ACHN (cell line): ENCODE data around the gene CACNA1I.

Experiments
- DNase-seq: peaks from one replicate; pipeline ENCODE4 v3.0.0-alpha.2; 2015
- in situ Hi-C: cut with HindIII; loops from 2 replicates; pipeline ENCODE4 v1.10.0; 2017; ENCODE audit warnings: low sequenced_read_pairs, low pct_ligation_motif_present, low pct_unique_long_range_greater_than_20kb

Gene CACNA1I

DNA sequence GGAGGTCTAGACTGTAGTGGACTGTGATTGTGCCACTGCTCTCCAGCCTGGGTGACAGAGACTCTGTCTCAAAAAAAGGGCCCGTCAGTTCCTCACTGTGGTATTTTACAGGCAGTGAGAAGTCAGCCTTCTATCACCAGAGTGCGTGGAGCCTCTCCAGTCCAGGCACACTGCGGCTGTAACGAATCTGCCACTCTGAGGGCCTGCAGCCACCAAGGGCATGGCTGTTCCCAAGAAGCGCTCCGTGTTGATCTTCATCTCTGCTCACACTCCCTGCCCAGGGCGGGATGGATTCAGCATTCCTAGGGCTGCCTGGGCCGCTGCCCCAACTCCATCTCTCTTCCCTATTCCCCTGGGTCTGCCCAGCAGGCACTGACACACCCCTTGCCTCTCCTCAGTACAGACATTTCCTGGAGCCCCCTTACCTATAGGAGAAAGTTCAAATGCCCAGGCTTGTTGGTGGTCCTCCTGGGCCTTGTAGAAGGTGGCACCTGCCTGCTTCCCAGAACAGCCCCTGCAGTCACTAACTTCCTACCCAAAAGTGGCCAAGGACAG is 148.4 kb downstream of the CACNA1I start:
- no peak for DNase-seq
- in situ Hi-C loops = no loop called here

DNA sequence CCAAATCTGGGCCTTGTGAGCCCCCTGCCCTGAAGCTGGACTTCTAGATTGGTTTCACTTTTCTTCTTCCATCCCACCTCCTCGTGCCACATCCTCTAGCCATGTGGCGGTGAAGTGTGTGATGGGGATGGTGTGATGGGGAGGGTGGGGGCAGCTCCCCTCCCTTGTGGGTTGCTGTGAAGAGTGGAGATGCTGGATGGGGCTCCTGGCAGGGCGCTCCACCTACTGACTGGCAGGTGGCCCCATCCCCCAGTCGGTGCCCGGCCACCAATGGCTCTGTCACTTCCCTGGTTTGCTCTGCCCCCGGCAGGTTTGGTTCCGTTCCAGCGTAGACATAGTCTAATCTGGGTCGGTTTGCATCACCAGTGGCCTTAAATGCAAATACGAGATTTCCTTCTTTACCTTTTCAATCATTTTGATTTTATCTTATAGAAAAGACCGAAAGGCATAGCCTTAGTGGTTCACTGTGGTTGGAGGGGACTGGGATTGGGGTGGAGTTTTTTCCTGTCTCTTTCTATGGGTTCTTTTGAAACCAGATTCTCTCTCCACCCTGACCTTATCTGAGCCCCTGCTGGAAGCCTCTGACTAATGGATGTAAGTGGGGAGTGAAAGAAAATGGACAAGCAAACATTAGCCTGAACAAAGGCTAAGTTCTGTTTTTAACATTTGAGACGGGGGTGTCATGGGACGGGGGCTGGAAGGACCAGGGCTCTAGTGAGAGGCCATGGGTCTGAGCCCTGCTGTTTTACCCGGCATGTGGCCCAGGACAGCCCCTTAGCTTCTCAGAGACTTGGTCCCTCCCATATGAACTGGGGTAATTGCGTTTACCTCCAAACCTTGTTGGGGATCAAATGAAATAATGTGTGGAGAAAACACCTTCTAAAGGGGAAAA is 149.3 kb downstream of the CACNA1I start:
- no peak for DNase-seq
- in situ Hi-C loops = no loop called here

DNA sequence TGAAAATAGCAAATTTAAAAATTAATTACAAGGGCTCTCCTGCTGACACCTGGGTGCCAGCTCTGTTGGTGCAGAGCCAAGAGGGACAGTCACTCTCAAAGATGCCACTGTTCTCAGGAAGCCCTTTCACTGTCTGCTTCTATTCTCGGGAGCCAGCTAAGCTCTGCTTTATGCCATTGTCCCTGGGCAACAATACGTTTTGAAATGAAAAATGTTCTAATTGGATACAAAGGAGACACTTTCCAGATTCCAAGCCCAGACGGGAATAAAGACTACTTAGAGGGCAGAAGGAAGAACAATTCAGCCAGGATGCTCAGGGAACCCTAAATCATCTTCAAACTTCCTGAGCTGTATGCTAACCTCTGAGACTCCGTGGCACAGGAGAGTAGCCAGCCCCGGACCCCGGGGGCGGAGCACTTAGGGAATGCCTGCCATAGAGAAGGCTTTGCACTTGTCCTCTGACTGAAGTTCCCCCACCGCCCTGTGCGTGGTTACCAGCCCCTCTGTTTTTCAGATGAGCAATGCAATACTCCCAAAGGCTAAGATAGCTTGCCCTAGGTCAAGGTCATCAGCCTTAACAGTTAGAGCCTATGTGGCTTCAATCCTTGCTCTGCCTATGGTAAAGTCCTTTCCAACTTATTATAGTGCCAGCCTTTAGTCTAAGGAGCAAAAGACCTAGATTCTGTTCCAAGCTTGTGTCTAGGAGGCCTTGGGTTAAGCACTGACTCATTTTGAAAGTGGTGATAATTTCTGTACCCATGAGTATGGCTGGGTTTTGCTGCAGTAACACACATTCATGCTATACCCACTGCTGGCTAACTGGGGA is 150.9 kb downstream of the CACNA1I start:
- in situ Hi-C loops = no loop called here
- no peak for DNase-seq

DNA sequence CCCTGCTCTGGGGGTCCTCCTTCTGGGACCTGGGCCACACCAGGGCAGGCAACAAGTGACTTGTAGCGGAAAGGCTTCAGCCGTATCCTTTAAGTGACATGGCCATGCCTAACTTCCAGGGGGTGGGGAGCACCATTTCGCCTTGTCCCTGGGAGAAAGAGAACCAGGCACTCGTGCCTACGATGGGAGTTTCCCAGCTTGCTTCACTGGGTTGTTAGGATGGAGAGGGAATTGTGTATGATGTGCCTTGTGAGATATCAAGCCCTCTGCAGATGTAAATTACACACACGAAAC is 151.4 kb downstream of the CACNA1I start:
- in situ Hi-C loops = no loop called here
- DNase-seq = no peak

DNA sequence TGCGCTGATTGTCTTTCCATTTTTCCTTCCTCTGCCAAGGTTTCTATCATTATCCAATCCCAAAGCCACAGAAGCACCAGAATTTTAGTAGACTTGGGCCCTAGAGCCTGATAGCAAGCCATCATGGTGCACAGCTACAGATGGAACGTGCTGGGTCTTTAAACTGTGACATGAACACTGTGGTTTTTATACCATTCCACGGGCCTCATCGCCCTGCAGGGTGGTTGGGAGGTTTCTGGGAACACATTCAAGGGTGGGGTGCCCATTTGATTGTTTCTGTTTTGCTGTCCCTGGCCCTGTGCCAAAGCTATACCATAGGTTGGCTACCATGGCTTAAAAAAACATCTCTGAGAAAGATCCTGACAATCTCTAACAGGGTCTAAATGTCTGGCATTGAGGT is 151.9 kb downstream of the CACNA1I start:
- in situ Hi-C loops = no loop called here
- DNase-seq = no peak

DNA sequence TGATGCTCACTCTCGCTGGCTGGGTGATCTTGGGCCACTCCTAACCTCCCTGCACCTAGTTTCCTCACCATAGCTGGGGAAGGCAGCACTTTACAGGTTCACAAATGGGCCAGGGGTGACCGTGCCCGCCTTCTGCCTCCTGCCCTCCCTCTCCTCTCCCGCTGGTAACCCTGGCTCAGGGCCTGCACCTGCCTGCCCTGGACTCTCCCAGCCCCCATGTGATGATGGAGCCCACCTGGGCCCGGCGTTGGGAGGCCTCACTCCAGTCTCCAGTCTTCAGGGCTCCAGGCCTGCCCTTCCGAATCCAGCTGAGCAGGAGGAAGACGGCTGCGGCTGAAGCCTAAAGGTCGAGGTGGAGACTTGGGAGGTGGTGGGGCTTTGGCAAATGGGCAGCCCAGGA is 152.9 kb downstream of the CACNA1I start:
- in situ Hi-C loops = no loop called here
- no peak for DNase-seq

DNA sequence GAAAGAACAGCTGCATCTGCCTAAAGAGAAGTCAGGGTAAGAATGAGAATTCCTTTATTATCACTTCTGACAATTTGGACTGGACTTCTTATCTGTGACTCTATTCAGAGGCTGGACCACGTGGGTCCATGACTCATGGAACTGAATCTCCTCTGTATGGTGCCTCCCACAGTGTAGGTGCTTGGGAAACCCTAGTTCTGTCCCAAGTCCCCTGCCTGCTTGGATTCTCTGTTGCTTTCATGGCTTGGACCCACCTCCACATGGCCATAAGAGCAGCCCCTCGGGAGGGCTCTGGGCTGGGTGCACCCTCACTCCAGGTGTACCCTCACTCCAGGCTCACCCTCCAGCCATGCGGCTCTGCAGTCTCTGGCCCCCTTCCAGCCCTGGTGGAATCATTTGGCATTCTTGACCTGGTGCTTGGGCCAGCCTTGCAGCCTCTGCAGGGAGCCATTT is 153.4 kb downstream of the CACNA1I start:
- DNase-seq = no peak
- in situ Hi-C loops = no loop called here

DNA sequence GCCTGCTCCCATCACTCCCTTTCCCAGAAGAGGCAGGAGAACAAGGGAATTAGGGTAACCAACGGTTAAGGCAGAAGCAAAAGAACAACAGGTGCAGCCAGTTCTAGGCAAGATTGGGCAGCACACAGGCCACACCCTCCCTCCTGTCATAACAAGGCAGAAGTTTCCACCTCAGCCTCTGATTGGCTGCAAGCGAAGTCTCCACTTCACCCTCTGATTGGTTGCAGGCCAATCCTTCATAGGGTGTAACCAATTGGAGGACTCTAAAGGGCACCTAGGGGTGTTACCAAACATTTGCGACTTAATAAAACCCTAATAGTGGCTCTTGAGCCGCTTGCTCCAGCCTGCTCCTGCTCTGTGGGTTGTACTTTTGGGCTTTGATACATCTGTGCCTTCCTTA is 153.8 kb downstream of the CACNA1I start:
- in situ Hi-C loops = no loop called here
- DNase-seq = no peak

DNA sequence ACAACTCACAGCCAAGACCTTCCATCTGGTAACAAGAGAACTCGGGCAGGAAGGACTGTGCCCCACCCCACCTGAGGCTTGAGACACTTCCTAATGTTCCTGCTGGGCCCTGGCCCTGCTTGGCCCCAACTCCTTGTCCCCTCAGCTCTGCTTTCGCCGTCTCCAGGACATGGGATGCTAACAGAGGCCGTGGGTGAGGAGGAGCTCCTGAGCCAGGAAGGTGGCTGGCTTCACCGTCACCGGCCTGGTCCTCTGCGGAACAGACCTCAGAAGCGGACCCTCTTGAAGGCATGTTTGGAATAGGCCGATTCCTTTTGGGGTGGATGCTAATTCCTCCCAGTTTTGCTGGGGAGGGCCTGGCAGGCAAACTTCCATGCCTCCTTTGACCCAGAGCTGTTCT is 154.3 kb downstream of the CACNA1I start:
- in situ Hi-C loops = no loop called here
- no peak for DNase-seq

DNA sequence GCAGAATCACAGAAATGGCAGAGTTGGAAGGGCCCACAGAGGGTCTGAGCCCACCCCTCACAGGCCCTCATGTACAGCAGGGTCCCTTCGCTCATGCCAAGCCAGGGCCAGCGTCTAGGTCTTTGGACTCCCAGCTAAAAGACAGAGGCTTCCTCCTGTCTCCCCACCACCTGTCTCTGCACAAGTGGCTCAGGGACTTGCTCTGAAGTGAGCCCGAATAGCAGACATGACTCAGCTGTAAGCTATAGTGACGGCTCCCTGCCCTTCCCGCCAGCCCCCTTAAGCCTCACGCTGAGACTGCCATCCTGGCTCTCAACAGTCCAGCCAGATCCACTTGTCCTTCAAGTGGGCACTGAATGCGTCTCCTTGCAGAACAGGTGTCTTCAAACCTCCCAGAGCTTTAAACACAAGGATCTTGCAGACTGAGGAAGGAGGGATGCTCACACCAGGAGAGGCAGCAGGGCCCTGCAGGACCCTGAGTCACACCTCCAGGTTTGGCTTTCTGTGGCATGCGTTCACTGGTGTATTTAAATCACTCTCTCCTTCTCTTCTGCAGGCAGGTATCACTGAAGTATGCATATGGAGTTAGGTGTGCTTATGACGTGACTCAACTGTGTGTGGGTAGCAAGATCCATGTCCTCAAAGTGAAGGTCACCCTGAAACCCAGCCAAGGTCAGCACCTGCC is 154.9 kb downstream of the CACNA1I start:
- no peak for DNase-seq
- in situ Hi-C loops = no loop called here

DNA sequence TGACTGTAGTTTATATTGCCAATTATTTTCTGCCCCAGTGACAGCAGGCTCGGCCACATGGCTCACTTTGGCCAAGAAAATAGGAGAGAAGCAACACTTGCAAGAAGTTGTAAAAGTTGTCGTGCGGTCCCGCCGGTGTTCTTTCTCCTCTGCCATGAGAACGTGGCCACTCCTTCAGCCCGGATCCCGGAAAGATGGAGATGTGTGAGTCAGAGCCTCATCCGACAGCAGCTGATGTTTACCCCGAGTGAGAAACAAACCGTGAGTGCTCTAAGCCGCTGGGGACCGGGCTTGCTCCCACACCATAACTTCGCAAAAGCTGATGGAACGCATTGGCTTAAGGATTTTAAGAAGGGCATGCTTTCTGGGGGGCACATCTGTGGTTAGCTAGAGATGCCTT is 157.0 kb downstream of the CACNA1I start:
- in situ Hi-C loops = no loop called here
- no peak for DNase-seq

DNA sequence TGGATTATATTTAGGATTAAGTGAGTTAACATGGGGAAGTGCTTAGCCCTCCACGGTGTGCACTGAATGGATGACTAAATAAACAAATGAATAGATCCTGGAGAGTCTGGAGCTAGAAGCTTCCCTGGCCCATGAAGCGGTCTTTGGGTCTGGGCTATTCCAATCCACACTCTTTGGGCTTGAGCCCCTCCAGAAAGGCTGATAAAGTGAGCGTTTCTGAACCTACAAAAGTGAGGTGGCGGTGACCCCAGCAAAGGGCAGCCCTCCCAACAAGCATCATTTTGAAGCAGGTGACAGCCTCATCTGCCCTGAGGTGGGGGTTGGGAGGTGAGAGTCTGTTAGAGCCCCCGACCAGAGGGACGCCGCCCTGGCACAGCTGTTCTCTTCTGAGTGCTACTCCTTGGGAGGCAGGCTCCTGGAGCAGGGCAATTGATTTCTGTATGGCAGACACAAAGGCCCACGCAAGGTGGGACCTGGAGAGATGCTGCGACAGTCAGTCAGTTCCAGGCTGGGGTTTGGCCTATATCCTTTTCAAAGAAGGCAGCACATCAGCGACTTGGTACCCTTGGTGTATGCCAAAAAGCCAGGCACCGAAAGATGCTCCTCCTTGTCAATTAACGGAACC is 157.8 kb downstream of the CACNA1I start:
- in situ Hi-C loops = no loop called here
- no peak for DNase-seq

DNA sequence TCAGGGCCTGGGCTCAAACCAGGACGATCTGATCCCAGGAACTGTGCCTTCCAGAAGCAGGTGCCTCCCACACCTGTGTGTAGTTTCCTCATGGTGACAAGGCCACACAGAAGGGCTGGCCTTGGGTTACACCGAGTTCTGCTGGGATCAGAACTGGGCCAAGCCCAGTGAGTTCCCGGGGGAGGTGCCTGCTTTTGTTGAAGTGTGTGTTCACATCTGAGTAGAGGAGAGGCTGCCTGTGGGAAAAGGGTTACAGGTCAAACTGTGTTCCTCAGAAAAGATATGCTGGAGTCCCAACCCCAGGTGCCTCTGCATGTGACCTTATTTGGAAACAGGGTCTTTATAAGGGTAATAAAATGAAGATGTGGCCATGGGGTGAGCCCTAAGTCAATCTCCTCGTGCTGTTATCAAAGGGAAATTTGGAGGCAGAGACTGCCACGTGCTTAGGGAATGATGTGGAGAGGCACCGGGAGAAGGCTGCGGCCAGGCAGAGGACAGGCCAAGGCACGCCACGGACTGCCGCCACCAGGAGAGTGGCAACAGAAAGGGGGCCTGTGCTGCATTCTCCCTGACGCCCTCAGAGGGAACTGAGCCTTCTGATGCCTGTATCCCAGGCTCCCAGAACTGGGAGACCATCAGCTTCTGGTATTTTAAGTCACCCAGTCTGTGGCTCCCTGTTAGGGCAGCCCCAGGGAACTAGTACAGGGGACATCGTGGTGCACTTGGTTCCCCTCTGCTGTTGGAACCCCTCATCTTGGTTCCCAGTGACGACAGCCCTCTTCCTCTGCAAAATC is 158.8 kb downstream of the CACNA1I start:
- in situ Hi-C loops = no loop called here
- no peak for DNase-seq

DNA sequence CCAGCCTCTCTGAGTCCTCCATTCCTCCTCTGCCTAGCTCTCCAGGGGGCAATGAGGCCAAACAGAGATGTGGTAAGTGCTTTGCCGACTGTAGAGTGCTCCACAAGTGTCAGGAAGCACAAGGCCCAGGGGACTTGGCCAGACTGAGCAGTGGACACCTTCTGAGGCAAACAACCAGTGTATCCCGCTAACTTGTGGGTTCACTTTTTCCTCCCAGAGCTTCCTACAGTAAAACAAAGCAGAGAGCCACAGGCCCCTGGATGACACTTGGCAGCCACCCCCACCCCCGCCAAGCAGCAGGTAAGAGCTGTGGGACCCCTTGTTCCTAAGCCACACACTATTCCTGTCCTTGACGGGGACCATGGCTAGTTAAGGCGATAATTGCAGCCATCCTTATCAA is 160.9 kb downstream of the CACNA1I start:
- in situ Hi-C loops = no loop called here
- DNase-seq = no peak

DNA sequence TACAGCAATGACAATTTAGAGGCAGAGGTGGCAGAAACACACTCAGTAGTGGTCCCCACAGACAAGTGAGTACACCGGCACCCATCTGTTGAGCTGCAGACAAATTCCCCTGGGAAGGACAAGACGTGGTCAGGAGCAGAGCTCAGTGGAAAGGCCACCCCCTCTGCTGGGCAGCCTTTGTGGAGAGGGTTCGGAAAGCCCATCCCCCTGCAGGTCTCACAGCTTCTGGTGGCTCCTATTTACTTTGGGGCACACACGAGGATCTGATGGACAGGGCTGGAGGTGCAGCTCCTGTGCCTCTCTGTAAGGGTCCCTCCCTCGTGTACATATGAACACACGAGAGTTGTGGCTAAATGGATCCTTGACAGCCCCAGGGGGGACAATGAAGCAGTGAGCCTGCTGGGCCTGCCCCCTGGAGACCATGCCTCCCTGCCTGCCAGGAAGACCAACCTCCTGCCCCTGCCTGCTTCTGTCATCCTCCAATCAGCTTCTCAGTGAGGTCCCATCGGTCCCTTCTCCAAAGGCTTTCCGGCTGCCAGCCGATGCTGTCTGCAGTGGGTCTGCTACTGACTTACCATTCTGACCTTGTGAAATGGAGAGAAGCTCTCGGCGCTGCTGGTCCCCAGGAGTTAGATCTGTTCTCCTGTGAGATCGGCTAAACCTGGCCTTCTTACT is 161.5 kb downstream of the CACNA1I start:
- no peak for DNase-seq

DNA sequence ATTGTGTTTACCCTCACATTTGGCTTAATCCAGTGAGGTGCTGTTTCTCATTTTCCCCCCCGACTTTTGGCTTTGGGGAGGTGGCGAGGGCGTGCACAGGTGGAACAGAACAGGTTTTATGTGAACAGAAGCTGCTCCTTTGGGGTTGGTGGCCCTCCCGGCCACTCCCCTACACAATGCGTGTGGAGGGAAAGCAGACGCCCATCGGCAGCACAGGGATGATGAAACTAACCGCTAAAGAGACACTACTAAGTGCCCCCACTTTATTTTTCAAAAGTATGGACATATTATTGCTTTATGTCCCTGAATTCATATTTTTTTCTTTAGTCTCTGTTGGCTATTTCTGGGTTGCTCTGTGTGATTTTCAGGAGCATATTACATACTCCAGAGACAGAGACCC is 162.1 kb downstream of the CACNA1I start:
- in situ Hi-C loops = no loop called here
- no peak for DNase-seq

More for the DNA sequence above, 161.5 kb downstream of the CACNA1I start:
- in situ Hi-C loops = no loop called here

DNA sequence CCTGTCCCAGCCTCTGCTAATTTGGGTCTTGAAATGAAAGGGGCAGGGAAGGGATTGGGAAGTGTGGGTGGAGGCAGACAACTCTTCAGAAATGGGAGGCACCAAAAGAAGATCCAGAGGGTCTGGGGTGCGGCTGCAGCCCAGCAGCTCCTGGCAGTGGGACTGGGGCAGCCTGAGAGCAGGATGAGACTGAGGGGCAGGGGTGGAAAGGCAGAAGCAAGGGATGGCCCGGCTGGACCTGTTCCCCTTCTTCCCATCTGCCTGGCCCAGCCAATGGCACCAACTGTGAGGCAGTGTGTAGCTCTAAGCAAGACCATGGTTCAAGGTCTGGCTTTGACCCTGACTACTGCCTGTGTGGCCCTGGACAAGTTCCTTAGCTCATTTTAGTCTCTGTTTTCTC is 162.6 kb downstream of the CACNA1I start:
- in situ Hi-C loops = no loop called here
- DNase-seq = no peak
